ENCODE data around the gene ORAI2.
A peak's percentile ranks its signal among the peaks of the same experiment; 100 is the strongest.

Gene ORAI2

DNA sequence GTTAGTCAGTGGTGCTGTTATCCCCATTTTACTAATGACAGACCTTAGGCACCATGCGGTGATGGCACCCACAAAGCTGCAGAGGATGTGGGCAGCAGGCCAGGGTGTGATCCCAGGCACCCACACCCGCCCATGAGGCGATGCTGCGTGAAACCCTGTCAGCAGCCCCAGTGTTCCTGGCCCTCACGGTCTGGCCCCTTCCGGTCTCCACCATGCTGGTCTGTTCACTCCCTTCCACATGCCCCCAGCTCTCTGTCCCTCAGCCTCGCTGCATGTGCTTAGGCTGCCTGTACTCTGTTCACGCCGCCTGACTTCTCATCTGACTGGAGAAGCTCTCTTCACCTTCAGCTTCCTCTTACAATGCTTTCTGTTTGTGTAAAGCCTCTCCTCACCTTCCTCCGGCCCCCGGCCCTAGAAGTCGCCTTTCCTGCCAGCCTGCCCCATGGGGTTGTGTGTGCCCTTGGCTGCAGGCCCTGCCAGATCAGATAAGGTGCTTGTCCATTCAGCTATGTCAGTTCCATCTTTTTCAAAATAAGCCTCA lies 17.6 kb upstream of the ORAI2 start:
- DNase-seq (ENCODE audit: low spot score): no peak

DNA sequence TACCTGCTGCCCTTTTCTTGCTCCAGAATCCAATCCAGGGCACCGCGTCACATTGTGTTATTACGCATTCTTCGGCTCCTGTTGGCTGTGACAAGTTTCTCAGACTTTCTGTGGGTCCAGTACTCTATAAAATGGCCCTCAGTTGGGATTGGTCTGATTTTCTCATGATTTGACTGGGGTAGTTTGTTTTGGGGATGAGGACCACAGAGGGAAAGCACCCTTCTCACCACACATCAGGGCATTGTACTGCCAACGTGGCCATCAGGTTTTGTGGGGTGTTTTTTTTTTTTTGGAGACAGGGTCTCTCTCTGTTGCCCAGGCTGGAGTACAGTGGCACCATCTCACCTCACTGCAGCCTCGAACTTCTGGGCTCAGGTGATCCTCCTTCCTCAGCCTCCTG lies 17.0 kb upstream of the ORAI2 start:
- no peak for DNase-seq (ENCODE audit: low spot score)

DNA sequence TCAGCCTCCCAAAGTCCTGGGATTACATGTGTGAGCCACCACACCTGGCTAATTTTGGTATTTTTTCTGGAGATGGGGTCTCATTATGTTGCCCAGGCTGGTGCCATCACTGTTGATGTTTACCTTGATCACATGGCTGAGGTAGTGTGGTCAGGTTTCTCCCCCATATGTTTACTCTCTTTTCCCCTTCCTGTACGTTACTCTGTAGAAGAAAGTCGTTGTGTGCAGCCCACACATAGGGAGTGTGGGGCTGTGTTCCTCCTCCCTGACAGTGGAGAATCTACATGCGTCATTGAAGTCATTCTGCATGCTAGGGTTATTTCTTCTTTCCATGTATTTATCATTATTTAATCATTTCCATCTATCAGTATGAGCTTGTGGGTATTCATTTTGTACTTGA lies 16.3 kb upstream of the ORAI2 start:
- DNase-seq (ENCODE audit: low spot score): no peak

DNA sequence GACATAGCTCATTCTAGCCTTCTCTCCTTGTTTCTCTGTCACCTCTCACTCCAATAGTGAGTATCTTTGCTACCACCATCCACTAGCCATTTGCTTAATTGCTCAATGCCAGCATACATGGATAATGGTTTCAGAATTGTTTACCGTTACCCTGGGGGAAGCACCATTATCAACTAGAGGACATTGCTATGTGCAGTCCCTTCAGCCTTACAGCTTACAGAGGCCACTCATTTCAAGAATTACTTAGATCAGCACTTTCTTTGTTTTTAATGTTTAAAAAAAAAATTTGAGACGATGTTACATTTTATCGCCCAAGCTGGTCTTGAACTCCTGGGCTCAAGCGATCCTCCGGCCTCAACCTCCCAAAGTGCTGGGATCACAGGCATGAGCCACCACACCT lies 14.8 kb upstream of the ORAI2 start:
- DNase-seq (ENCODE audit: low spot score): no peak

DNA sequence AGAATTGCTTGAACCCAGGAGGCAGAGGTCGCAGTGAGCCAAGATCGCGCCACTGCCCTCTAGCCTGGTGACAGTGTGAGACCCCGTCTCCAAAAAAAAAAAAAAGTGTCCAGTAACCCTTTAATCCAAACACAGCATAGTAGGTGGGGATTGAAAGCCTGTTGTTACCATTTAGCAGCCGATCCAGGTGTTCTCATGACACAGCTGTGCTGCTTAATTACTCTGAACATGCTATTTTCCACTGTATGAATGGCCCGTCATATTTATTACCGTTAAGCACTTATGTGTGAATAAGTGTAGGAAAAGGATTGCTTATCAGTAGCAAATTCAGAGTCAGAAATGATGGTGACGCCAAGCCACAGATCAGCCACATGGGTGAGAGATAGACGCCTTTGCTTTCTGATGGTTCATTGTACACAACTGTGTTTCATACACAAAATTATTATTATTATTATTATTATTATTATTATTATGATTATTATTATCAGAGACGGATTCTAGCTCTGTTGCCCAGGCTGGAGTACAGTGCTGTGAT lies 11.6 kb upstream of the ORAI2 start:
- no peak for DNase-seq (ENCODE audit: low spot score)

DNA sequence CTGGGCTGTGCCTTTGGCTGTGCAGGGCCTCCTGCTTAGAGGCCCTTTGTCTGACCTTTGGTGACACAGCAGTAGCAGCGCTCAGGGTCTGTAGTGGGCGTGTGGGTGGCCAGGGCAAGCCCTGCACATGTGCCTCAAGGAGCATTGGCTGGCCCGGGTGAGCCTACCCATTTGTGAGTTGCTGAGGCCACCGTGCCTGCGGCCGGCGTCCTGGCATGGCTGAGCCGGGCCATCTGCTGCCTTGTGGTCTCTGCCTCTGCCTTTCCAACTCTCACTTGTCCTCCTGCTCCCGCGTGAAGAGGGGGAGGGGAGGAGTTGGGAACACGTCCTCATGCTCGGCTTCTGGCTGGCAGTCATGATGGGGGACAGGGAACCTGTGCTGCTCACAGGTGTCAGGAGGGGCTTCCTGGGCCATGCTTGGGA lies 9.2 kb upstream of the ORAI2 start:
- DNase-seq (ENCODE audit: low spot score): no peak

DNA sequence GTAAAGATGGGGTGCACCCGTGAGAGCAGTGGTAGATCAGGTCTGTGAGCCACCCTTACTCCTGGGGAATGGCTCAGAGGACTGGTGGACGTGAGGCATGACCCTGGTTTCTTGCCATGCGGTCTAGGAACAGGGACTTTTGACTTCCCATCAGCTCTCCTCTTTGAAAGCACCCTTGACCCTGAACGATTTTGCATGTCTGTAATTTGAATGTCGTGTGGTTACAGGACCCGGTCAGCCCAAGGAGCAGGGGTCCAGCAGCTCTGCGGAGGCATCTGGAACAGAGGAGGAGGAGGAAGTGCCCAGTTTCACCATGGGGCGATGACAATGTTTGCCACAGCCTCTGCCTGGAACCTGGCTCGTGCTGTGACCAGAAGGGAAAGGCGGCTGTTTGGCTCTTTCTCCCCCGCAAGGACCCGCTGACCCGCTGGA lies 8.6 kb upstream of the ORAI2 start:
- no peak for DNase-seq (ENCODE audit: low spot score)

DNA sequence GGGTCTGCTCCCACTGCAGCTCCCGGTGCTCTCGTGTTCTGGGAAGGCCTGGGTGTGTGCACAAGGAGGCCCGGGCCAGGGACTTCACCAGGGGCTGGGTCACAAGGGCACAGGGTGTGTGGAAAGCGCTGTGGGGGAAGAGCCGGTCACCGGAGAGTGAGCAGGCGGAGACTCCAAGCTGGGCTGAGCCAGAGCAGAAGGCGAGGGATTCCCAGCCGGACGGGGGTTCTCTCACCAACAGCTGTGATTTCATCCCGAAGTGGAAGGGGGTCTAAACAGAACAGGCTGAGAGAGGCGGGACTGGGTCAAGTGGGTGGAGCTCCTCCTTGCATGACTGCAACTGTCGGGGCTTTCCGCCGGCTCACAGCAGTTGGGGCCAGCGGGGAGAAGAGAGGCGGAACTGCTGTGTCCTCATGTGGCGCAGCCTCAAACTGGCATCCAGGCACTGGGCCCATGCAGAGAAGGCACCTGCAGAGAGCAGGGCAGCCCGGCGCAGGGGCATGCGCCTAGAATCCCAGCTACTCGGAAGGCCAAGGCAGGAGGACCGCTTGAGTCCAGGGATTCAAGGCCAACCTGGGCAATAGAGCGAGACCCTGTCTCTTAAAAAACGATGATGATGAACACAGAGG lies 7.6 kb upstream of the ORAI2 start:
- peak; percentile 67 for DNase-seq (ENCODE audit: low spot score)

DNA sequence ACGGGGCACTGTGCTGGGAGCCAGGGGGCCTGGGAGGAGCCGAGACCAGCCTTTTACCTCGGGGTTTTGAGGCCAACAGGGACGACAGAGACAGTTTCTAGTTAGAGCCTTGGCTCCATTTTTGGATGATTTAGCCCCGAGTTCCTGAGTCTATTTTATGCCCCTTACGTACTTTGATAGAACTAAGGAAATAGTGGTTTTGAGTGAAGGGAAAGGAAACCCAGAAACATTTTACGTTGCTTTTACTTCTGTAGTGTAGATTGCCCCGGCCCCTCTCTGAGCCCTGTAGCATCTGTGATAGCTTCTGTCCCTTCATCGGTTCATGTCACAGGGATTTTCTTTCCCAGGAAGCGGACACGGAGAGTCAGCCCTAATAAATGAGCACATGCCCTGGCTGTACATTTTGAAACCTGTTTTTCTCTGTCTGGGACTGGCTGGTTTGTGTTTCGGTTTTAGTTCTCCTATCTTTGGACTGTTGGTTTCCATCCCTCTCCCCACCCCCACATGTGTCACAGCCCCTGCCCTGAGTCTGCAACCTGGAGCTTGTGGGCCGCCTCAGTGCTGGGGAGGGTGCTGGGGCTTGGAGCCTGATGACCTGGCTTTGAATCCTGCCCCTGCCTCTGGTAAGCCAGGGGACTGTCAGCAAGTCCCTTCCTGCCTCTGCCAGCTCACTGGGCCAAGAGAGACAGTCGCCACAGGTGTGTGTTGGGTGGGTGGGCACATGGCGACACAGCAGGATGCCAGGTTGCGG lies 6.9 kb upstream of the ORAI2 start:
- DNase-seq (ENCODE audit: low spot score): peak; percentile 48

DNA sequence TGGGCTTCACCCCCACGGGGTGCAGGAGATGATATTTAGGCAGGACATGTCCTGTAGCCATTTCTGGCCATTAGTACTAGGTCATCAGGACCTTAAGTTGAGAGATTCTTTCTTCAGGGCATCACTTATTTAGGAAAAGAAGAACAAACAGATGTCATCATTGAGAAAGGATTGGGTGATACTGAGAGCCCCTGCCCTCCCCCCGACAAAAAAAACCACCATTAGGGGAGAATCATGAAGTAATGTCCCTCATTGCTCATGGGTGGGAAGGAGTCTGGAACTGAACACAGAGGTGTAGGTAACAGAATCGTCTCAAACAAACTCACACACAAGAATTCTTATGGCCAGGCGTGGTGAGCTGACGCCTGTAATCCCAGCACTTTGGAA lies 6.4 kb upstream of the ORAI2 start:
- DNase-seq (ENCODE audit: low spot score): no peak

DNA sequence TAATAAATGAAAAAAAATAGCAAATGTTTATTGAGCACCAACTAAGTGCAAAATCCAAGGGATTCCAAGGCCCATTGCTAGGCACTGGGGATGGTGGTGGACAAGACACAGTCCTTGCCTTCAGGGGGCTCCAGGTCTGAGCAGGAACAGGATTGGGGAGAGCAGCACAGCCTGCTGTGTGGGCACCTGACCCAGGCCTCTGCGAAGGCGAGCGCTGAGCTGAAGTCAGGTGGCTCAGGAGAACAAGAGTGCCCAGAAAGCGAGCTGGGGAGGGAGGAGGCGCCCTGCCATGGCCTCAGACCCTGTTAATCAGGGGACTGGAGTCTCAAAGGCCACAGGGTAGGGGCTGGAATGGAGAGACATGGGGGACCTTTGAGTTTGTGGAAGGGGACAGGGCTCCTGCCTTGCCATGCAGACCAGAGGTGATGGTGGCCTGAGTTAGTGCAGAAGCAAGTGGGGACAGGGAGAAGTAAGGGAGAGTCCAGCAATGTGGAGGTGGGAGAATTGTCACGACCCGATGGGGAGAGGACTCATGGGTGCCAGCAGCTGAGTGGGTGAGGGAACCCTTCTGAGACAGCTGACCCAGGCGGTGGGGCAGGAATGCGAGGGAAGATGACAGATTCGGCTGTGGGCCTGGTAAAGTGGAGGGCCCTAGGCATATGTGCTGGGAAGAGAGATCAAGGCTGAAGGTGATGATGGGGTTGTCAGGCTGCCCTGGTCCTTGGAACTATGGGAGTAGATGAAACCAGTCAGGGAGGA lies 4.1 kb upstream of the ORAI2 start:
- no peak for DNase-seq (ENCODE audit: low spot score)

DNA sequence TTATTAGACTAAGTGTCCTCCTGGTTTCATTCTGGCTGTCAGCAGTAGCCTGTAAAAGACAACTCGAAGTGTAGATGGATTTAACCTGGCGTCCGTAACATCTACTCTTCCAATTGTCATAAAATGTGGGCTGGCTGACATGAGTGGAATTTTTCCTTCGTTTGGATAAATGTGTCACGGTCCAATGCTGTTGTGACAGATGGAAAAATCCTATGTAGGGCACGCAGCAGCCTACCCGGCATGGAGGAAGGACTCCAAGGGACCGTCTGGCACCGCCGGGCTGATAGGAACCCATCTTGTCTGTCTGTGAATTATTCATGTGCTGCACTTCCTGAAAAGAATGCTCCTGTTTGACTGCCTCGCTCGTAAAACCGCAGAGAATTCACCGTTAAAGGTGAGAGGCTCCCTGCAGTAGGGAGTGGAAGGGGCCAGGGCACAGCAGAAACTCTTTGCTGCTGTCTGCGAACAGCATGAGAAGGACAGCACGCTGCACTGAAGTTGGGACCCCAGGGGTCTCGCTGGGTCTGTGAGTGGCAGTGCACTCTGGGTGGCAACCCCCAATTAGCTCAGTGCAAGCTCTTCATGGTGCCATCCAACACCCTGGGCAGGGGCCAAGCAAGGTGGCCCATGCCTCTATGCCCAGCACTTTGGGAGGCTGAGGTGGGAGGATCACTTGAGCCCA lies 1.6 kb upstream of the ORAI2 start:
- DNase-seq (ENCODE audit: low spot score): peak; percentile 66

DNA sequence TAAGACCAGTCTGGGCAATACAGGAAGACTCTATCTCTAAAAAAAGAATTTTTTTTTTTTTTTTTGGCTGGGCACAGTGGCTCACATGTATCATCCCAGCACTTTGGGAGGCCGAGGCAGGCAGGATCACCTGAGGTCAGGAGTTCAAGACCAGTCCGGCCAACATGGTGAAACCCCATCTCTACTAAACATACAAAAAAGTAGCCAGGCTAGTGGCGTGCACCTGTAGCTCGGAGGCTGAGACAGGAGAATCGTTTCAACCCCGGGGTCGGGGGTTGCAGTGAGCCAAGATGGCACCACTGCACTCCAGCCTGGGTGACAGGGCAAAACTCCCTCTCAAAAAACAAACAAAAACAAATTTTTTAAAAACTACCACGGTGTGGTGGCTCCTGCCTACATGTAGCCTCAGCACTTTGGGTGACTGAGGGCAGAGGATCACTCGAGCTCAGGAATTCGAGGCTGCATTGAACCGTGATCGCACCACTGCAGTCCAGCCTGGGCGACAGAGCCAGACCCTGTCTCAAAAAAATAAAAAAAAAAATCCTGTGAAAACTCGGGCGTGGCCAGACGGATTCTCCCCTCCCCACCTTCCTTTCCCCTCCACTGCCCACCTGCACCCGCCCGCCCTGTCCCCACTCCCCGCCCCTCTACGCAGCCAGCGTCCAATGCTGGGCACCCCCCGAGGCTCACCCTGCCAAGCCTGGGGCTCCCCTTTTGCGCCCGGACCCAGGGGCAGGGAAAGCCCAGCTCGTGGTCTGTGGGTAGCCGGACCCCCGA lies 745 bp upstream of the ORAI2 start:
- DNase-seq (ENCODE audit: low spot score): no peak

DNA sequence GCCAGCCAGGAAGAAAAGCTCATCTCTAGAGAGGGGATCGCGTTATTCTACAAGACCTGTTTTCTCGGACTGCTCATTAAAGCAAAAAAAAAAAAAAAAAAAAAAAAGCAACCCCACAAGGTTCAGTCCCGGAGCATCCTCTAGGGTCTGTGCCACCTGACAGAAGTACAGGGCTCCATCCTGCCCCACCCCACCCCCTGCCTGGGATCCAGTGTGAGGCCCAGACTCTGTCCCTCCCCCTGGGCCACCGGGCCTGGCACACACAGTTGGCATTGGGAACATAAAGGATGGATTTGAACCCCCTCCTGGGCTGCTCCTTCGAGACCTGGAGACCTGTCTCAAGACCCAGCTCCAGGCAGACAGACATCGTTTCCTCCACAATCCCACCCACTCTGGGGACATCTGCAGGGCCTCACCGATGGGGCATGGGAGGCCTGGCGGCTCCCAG lies 688 bp downstream of the ORAI2 start:
- no peak for DNase-seq (ENCODE audit: low spot score)

DNA sequence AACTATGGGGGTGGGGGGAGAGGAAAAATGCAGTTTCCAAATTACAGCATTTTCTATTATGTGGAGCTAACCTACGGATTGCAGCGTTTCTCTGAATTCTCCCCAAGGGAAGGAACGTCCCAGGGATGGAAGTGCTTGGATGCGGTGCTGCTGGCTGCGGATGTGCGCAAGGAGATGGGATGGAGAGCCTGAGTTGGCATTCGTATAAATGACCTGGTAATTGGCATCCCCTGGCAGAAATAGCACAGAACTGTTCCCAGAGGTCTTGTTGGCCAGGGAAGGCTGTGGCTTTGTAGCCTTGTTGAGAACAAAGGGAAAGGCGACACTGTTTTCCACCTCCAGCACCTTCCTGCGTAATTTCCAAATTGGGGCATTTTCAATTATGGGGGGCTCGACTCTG lies 2.7 kb downstream of the ORAI2 start:
- DNase-seq (ENCODE audit: low spot score): no peak

DNA sequence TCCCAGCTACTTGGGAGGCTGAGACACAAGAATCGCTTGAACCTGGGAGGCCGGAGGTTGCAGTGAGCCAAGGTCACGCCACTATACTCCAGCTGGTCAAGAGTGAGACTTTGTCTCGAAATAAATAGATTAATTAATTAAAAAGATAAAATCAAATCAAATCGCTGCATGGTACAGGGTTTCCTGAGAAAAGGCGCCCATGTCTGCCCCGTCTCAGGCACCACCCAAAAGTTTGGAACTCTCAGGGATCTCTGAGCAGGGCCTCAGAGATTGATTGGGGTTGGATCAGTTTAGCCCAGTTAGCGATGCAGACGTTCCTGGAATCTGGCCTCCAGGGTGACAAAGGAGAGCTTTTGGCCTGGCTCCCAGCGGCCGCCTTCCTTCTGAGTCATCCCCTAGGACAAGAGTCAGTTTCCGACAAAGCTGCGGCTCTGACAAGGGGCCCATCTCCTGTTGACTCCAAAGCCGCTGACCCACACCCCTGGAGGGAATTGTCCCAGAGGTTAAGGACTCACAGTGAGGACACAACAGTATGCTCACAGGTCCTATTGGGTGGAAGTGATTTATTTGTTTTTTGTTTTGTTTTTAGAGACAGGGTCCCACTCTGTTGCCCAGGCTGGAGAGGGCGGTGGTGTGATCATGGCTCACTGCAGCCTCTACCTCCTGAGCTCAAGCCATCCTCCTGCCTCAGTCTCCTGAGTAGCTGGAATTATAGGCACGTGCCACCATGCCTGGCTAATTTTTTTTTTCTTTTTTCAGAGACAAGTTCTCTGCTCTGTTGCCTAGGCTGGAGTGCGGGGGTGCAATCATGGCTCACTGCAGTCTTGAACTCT lies 6.8 kb downstream of the ORAI2 start:
- DNase-seq (ENCODE audit: low spot score): no peak

DNA sequence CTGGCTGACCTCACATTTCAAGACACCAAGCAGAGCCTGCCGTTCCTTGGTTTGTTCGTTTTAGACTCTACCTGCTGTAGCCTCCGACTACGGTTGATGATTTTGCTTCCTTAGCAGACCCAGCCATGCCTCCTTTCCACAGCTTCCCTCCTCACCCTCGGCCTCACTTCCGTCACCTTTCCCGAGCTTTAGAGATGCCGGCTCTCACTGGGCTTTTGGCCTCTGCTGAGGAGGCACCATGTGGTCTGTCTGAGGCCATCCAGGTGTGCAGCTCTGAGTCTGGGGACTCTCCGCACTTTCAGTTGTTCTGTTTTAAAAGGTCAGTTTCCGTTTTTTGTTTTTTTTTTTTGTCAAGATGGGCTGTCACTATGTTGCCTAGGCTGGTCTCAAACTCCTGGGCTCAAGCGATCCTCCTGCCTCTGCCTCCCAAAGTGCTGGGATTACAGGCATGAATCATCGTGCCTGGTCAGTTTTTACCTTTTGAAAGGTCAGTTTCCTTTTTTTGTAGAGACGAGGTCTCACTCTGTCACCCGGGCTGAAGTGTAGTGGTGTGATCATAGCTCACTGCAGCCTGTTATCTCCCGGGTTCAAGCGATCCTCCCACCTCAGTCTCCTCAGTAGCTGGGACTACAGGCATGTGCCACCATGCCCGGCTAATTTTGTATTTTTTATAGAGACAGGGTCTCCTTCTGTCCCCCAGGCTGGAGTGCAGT lies 11.7 kb downstream of the ORAI2 start:
- no peak for DNase-seq (ENCODE audit: low spot score)

DNA sequence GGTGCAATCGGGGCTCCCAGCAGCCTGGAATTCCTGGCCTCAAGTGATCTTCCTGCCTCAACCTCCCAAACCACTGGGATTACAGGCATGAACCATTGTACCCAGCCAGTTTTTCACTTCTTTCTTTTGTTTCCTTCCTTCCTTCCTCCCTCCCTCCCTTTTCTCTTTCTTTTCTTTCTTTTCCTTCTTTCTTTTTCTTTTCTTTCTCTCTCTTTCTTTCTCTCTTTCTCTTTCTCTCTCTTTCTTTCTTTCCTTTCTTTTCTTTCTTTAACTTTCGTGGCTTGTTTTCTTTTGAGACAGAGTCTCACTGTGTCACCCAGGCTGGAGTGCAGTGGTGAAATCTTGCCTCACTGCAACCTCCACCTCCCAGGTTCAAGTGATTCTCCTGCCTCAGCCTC lies 12.3 kb downstream of the ORAI2 start:
- no peak for DNase-seq (ENCODE audit: low spot score)

DNA sequence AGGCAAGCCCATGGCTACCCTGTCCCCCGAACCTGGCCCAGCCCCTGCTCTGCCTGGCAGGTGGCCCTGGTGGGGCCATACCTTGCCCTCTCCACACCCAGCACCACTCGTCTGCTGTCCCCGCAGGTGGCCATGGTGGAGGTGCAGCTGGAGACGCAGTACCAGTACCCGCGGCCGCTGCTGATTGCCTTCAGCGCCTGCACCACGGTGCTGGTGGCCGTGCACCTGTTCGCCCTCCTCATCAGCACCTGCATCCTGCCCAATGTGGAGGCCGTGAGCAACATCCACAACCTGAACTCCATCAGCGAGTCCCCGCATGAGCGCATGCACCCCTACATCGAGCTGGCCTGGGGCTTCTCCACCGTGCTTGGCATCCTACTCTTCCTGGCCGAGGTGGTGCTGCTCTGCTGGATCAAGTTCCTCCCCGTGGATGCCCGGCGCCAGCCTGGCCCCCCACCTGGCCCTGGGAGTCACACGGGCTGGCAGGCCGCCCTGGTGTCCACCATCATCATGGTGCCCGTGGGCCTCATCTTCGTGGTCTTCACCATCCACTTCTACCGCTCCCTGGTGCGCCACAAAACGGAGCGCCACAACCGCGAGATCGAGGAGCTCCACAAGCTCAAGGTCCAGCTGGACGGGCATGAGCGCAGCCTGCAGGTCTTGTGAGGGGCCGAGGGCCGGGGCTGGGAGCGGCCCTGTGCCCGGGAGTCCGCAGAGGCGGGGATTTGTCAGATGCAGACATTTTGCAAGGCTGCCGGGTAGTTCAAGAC lies 13.2 kb downstream of the ORAI2 start:
- no peak for DNase-seq (ENCODE audit: low spot score)

Measured in Ammon's horn (tissue), 1 donor.